Lung microvascular endothelial cell (primary cell): Measurements from ENCODE around the gene SFRP5. TPM values are rescaled to one million over a fixed set of nuclear protein-coding genes. Genes with fewer than 3 reads are reported as not detected.

Experiments
- DNase-seq, 2 donors: peaks; one replicate each; pipeline versions ENCODE4 v3.0.0 to v3.0.0-alpha.2; 2010; ENCODE audit warnings: low read depth in 2 of 2
- total RNA-seq: library from RNA; depleted of rRNA; stranded (reverse); fragments of >200 nt; gene quantifications from 2 replicates; pipeline ENCODE4 v1.2.1, GENCODE V29; 2014

Gene SFRP5
- not detected in 2 replicates for total RNA-seq

- no peak for DNase-seq
Observed at GRCh38 chr10:97771913-97772823, at the start of gene SFRP5. Gene SFRP5 (minus strand): TSS chr10:97771999. CDS start chr10:97771833, 166 bp downstream.

- DNase-seq = no peak
Observed at GRCh38 chr10:97820096-97820704, 48.4 kb upstream of the SFRP5 start.

- no peak for DNase-seq
Observed at GRCh38 chr10:97818572-97818971, 46.8 kb upstream of the SFRP5 start.

GRCh38 chr10:97816609-97817008 is 44.8 kb upstream of the SFRP5 start:
- DNase-seq = no peak

- DNase-seq = no peak
Observed at GRCh38 chr10:97814996-97815395, 43.2 kb upstream of the SFRP5 start.

- DNase-seq = no peak
Observed at GRCh38 chr10:97813311-97813710, 41.5 kb upstream of the SFRP5 start.

- no peak for DNase-seq
Observed at GRCh38 chr10:97812696-97813095, 40.9 kb upstream of the SFRP5 start.

GRCh38 chr10:97811958-97812357 is 40.2 kb upstream of the SFRP5 start:
- no peak for DNase-seq

GRCh38 chr10:97810446-97810845 is 38.6 kb upstream of the SFRP5 start:
- DNase-seq = peak; percentile 36 to 61

- DNase-seq = no peak
Observed at GRCh38 chr10:97805949-97806348, 34.1 kb upstream of the SFRP5 start.

- no peak for DNase-seq
Observed at GRCh38 chr10:97805096-97805884, 33.5 kb upstream of the SFRP5 start.

GRCh38 chr10:97801422-97801821 is 29.6 kb upstream of the SFRP5 start:
- DNase-seq = no peak

GRCh38 chr10:97800474-97800873 is 28.7 kb upstream of the SFRP5 start:
- no peak for DNase-seq

GRCh38 chr10:97798958-97799610 is 27.3 kb upstream of the SFRP5 start:
- DNase-seq = no peak

GRCh38 chr10:97796651-97797050 is 24.9 kb upstream of the SFRP5 start:
- peak in 1 of 2 donors; percentile 42 for DNase-seq

- DNase-seq = no peak
Observed at GRCh38 chr10:97795886-97796285, 24.1 kb upstream of the SFRP5 start.

- peak; percentile 59 to 72 for DNase-seq
Observed at GRCh38 chr10:97791824-97792721, 20.3 kb upstream of the SFRP5 start.

- no peak for DNase-seq
Observed at GRCh38 chr10:97789770-97790397, 18.1 kb upstream of the SFRP5 start.

GRCh38 chr10:97788552-97789442 is 17.0 kb upstream of the SFRP5 start:
- DNase-seq = no peak
